Measurements from ENCODE around the gene CARNS1. TPM values are rescaled to one million over a fixed set of nuclear protein-coding genes. Genes with fewer than 3 reads are reported as not detected.

Gene CARNS1
- total and polyA plus RNA-seq, 2 experiments from 2014 or later, result 0.38 to 0.43 TPM

DNA sequence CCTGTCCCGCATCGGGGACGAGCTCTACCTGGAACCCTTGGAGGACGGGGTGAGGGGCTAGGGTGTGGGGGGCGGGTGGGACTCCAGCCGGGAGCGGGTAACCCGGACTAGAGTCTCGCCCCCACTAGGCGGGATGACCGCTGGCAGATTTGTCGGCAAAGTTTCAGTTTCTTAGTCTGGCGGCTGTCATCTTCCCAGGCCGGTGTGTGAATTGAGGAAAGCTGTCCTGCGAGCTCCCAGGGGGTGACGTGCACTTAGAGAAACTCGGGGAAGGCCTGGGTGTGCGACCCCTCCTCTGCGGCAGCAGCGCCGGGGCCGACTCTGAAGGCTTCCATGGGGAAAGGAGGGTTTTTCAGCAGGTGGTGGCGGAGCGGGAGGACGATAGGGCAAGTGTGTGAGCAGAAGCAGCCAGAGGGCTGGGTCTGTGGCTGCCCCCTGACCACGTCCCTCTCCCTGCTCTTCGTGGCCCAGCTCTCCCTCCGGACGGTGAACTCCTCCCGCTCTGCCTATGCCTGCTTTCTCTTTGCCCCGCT, 23.2 kb upstream of the CARNS1 start:
- peaks cover 4% of the 10 kb centered on the region; the same call in 1 of the 2 replicates for H3K4me1 ChIP-seq (ENCODE audit: insufficient read depth)
- no peaks in the 10 kb centered on the region for H3F3A ChIP-seq (ENCODE audit: insufficient read depth)
- no peak overlapping the region for H3K27ac ChIP-seq
- in situ Hi-C loops (cut with MboI), result no loop called here
- H3K79me2 ChIP-seq (ENCODE audit: insufficient read depth), result peaks cover 24% of the 10 kb centered on the region
- no peaks in the 10 kb centered on the region for H3K9me2 ChIP-seq (ENCODE audit: insufficient read depth)
- peak overlapping the region; percentile 94 for H3K9ac ChIP-seq
- H2AFZ ChIP-seq, result peak overlapping the region; percentile 93
- H3K9me3 ChIP-seq (ENCODE audit: low read depth), result no peaks in the 10 kb centered on the region
- H4K20me1 ChIP-seq (ENCODE audit: insufficient read depth), result no peaks in the 10 kb centered on the region
- TF ChIP-seq EZH2phosphoT487 (IDR thresholded peaks at IDR 0.05; ENCODE audit: insufficient read depth, low read depth), result no peak
- TF ChIP-seq EZH2 (IDR thresholded peaks at IDR 0.05; ENCODE audit: insufficient read depth, poor library complexity, severe bottlenecking), result no peak
- WGBS, 2 experiments (ENCODE audit: low coverage in 1 of 2, low lambda C conversion rate in 2 of 2, missing lambda C conversion rate in 2 of 2), result 7 to 11% methylated on average over 16 to 29 of the region's 31 CpGs
- peak; percentile 65 for DNase-seq
- H3K4me2 ChIP-seq (ENCODE audit: unreplicated experiment), result peak overlapping the region; percentile 99
- no peaks in the 10 kb centered on the region for H3K27me3 ChIP-seq (replicated peaks; ENCODE audit: insufficient read depth)
- H3K4me3 ChIP-seq, result peak overlapping the region; percentile 90
- no peaks in the 10 kb centered on the region for H3K36me3 ChIP-seq (ENCODE audit: low read depth)

DNA sequence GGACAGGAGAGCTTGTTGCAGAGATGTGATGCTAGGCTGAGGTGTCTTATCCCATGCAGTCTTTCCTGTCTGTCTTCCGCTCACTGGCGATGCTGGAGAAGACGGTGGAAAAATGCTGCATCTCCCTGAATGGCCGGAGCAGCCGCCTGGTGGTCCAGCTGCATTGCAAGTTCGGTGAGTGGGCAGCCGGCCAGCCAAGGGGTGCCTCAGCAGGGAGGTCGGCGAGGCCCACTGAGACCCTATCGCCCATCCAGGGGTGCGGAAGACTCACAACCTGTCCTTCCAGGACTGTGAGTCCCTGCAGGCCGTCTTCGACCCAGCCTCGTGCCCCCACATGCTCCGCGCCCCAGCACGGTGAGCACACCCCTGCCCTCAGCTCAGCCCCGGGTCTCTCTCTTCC, 22.0 kb upstream of the CARNS1 start:
- H3K4me2 ChIP-seq (ENCODE audit: unreplicated experiment), result no peak overlapping the region
- H4K20me1 ChIP-seq (ENCODE audit: insufficient read depth), result no peaks in the 10 kb centered on the region
- H3K9ac ChIP-seq, result no peak overlapping the region
- H3K79me2 ChIP-seq (ENCODE audit: insufficient read depth), result peaks cover 24% of the 10 kb centered on the region
- H3K27me3 ChIP-seq (replicated peaks; ENCODE audit: insufficient read depth), result no peaks in the 10 kb centered on the region
- TF ChIP-seq EZH2 (IDR thresholded peaks at IDR 0.05; ENCODE audit: insufficient read depth, poor library complexity, severe bottlenecking), result no peak
- no peak for TF ChIP-seq EZH2phosphoT487 (IDR thresholded peaks at IDR 0.05; ENCODE audit: insufficient read depth, low read depth)
- H3K36me3 ChIP-seq (ENCODE audit: low read depth), result peaks cover 7% of the 10 kb centered on the region; the same call in 1 of the 2 replicates
- no peaks in the 10 kb centered on the region for H3F3A ChIP-seq (ENCODE audit: insufficient read depth)
- H3K4me1 ChIP-seq (ENCODE audit: insufficient read depth), result peaks cover 4% of the 10 kb centered on the region; the same call in 1 of the 2 replicates
- in situ Hi-C loops (cut with MboI), result no loop called here
- no peak overlapping the region for H2AFZ ChIP-seq
- no peaks in the 10 kb centered on the region for H3K9me3 ChIP-seq (ENCODE audit: low read depth)
- 92% methylated on average over 18 of the region's 18 CpGs for WGBS, 2 experiments (ENCODE audit: low coverage in 1 of 2, low lambda C conversion rate in 2 of 2, missing lambda C conversion rate in 2 of 2)
- no peak overlapping the region for H3K4me3 ChIP-seq
- no peak for DNase-seq
- no peak overlapping the region for H3K27ac ChIP-seq
- no peaks in the 10 kb centered on the region for H3K9me2 ChIP-seq (ENCODE audit: insufficient read depth)

DNA sequence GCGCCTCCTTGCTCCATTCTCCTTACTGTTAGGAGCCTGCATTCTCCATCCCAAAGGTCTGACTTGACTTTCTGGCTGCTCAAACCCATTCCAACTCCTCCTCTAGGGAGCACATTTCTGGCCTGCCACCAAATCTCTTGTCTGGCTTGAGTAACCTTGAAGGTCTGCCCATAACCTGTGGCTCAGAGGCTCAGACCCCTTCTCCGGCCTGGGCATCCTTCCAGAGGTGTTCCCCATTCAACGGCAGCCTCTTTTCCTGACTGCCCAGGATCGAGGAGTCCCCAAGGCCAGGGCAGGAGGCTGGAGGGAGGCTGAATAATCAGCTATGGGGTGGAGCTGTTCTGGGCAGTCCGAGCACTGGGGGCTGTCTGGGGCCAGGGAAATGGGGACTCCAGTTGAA, 21.5 kb upstream of the CARNS1 start:
- no peak overlapping the region for H3K27ac ChIP-seq
- peaks cover 24% of the 10 kb centered on the region for H3K79me2 ChIP-seq (ENCODE audit: insufficient read depth)
- peaks cover 7% of the 10 kb centered on the region; the same call in 1 of the 2 replicates for H3K36me3 ChIP-seq (ENCODE audit: low read depth)
- no peak overlapping the region for H3K4me3 ChIP-seq
- no peak overlapping the region for H2AFZ ChIP-seq
- in situ Hi-C loops (cut with MboI), result no loop called here
- no peaks in the 10 kb centered on the region for H3F3A ChIP-seq (ENCODE audit: insufficient read depth)
- WGBS, 2 experiments (ENCODE audit: low coverage in 1 of 2, low lambda C conversion rate in 2 of 2, missing lambda C conversion rate in 2 of 2), result 83 to 89% methylated on average over 5 of the region's 5 CpGs
- DNase-seq, result no peak
- TF ChIP-seq EZH2 (IDR thresholded peaks at IDR 0.05; ENCODE audit: insufficient read depth, poor library complexity, severe bottlenecking) (no peak), EZH2phosphoT487 (IDR thresholded peaks at IDR 0.05; ENCODE audit: insufficient read depth, low read depth) (no peak)
- H3K4me2 ChIP-seq (ENCODE audit: unreplicated experiment), result no peak overlapping the region
- H3K4me1 ChIP-seq (ENCODE audit: insufficient read depth), result peaks cover 4% of the 10 kb centered on the region; the same call in 1 of the 2 replicates
- no peaks in the 10 kb centered on the region for H4K20me1 ChIP-seq (ENCODE audit: insufficient read depth)
- no peaks in the 10 kb centered on the region for H3K9me2 ChIP-seq (ENCODE audit: insufficient read depth)
- no peaks in the 10 kb centered on the region for H3K27me3 ChIP-seq (replicated peaks; ENCODE audit: insufficient read depth)
- no peak overlapping the region for H3K9ac ChIP-seq
- H3K9me3 ChIP-seq (ENCODE audit: low read depth), result no peaks in the 10 kb centered on the region

- peaks cover 7% of the 10 kb centered on the region; the same call in 1 of the 2 replicates for H3K36me3 ChIP-seq (ENCODE audit: low read depth)
- 87 to 91% methylated on average over 18 to 19 of the region's 19 CpGs for WGBS, 2 experiments (ENCODE audit: low coverage in 1 of 2, low lambda C conversion rate in 2 of 2, missing lambda C conversion rate in 2 of 2)
- H3F3A ChIP-seq (ENCODE audit: insufficient read depth), result no peaks in the 10 kb centered on the region
- in situ Hi-C loops (cut with MboI), result no loop called here
- no peak for TF ChIP-seq EZH2 (IDR thresholded peaks at IDR 0.05; ENCODE audit: insufficient read depth, poor library complexity, severe bottlenecking)
- TF ChIP-seq EZH2phosphoT487 (IDR thresholded peaks at IDR 0.05; ENCODE audit: insufficient read depth, low read depth), result no peak
- no peaks in the 10 kb centered on the region for H3K9me2 ChIP-seq (ENCODE audit: insufficient read depth)
- H3K4me1 ChIP-seq (ENCODE audit: insufficient read depth), result peaks cover 4% of the 10 kb centered on the region
- H3K9me3 ChIP-seq (ENCODE audit: low read depth), result no peaks in the 10 kb centered on the region
- H3K27ac ChIP-seq, result no peak overlapping the region
- DNase-seq, result no peak
- H3K79me2 ChIP-seq (ENCODE audit: insufficient read depth), result peaks cover 33% of the 10 kb centered on the region
- H3K9ac ChIP-seq, result no peak overlapping the region
- H3K27me3 ChIP-seq (replicated peaks; ENCODE audit: insufficient read depth), result no peaks in the 10 kb centered on the region
- no peak overlapping the region for H2AFZ ChIP-seq
- H4K20me1 ChIP-seq (ENCODE audit: insufficient read depth), result no peaks in the 10 kb centered on the region
- no peak overlapping the region for H3K4me2 ChIP-seq (ENCODE audit: unreplicated experiment)
- H3K4me3 ChIP-seq, result no peak overlapping the region
These were observed 19.8 kb upstream of the CARNS1 start for GRCh38 chr11:67395555-67396258.
